Stomach (tissue), 9 donors: ENCODE results near the gene ARHGAP28. TPM values are rescaled to one million over a fixed set of nuclear protein-coding genes. Genes with fewer than 3 reads are reported as not detected.

Experiments used
- DNase-seq, 2 donors: peaks; one replicate each; pipeline versions ENCODE4 v3.0.0 to v3.0.0-alpha.2; 2013 to 2019
- H3K27ac ChIP-seq, 5 donors: fragments of 200-600 bp in 4 of 5; sonication (generic) in 4 of 5; one replicate each; pipeline ENCODE4 v1.5.1; 2013 to 2019; ENCODE audit warnings: mild to moderate bottlenecking in 1 of 5, moderate library complexity in 1 of 5
- H3K27me3 ChIP-seq, 3 donors: fragments of 200-600 bp; sonication (generic); one replicate each; pipeline ENCODE4 v1.5.1; 2017 to 2019; ENCODE audit warnings: mixed run types in 1 of 3
- H3K36me3 ChIP-seq, 4 donors: fragments of 200-600 bp; sonication (generic); 1 replicate in 3 of 4; 2 replicates in 1 of 4; pipeline ENCODE4 v1.5.1; 2016 to 2019
- H3K4me1 ChIP-seq, 4 donors: fragments of 200-600 bp; sonication (generic); one replicate each; pipeline ENCODE4 v1.5.1; 2016 to 2019
- H3K4me3 ChIP-seq, 4 donors: fragments of 200-600 bp; sonication (generic) in 3 of 4; one replicate each; pipeline ENCODE4 v1.5.1; 2016 to 2019; ENCODE audit warnings: mild to moderate bottlenecking in 1 of 4
- H3K9me3 ChIP-seq, 4 donors: fragments of 200-600 bp; sonication (generic); one replicate each; pipeline ENCODE4 v1.5.1; 2016 to 2019
- EP300 ChIP-seq: sonication (generic); formaldehyde crosslinking; IDR thresholded peaks from one replicate; pipeline ENCODE4 v1.6.1; 2017; ENCODE audit warnings: antibody characterized with exemption
- POLR2A ChIP-seq, 4 donors: fragments of 450-650 bp; IDR thresholded peaks; one replicate each; pipeline ENCODE4 v1.6.1; 2016; ENCODE audit warnings: antibody characterized with exemption in 4 of 4, control low read depth in 2 of 4, mild to moderate bottlenecking in 1 of 4, moderate library complexity in 1 of 4
- POLR2AphosphoS5 ChIP-seq, 3 donors: sonication (generic); formaldehyde crosslinking; IDR thresholded peaks; one replicate each; pipeline ENCODE4 v1.6.1; 2016; ENCODE audit warnings: antibody characterized with exemption in 3 of 3
- WGBS, 5 donors: extraction: QIAGEN DNeasy Blood & Tissue Kit in 3 of 5; methylation state at CpG; one replicate each; pipeline versions ENCODE4 v1.1.5 to v1.1.7; 2013 to 2018; 5-methylcytosine and 5-hydroxymethylcytosine counted together
- intact Hi-C: fragments of 100-400 bp; cut with DNase I; formaldehyde crosslinking; loops from one replicate; pipeline ENCODE4 v1.15.1; 2023; ENCODE audit warnings: low total_unique reads
- polyA plus RNA-seq, 3 donors: library from polyadenylated mRNA; stranded (reverse); fragments of 200-250 nt; gene quantifications; one replicate each; pipeline ENCODE4 v1.2.3, GENCODE V29; 2013
- total RNA-seq, 5 donors: library from RNA; depleted of rRNA; stranded (reverse); fragments of >200 nt; gene quantifications; one replicate each; pipeline versions ENCODE4 v1.1.0 to v1.2.3, GENCODE V29; 2014 to 2016
- TF ChIP-seq, protein P1 (sequence below), 7 experiments: fragments of 450-650 bp in 4 of 7; fragments of 200-600 bp in 3 of 7; sonication (generic) in 3 of 7; IDR thresholded peaks; one replicate each; pipeline ENCODE4 v1.5.1; 2016 to 2019; ENCODE audit warnings: antibody characterized with exemption in 7 of 7, control low read depth in 2 of 7, mild to moderate bottlenecking in 1 of 7
- donor health status: healthy with polysubstance abuse.
- donor health status: Bipolar disorder and iron deficiency.
- donor health status: healthy.

The ARHGAP28 gene
- total and polyA plus RNA-seq, 8 donors, result 0.73 to 33.8 (median 3.6) TPM

DNA sequence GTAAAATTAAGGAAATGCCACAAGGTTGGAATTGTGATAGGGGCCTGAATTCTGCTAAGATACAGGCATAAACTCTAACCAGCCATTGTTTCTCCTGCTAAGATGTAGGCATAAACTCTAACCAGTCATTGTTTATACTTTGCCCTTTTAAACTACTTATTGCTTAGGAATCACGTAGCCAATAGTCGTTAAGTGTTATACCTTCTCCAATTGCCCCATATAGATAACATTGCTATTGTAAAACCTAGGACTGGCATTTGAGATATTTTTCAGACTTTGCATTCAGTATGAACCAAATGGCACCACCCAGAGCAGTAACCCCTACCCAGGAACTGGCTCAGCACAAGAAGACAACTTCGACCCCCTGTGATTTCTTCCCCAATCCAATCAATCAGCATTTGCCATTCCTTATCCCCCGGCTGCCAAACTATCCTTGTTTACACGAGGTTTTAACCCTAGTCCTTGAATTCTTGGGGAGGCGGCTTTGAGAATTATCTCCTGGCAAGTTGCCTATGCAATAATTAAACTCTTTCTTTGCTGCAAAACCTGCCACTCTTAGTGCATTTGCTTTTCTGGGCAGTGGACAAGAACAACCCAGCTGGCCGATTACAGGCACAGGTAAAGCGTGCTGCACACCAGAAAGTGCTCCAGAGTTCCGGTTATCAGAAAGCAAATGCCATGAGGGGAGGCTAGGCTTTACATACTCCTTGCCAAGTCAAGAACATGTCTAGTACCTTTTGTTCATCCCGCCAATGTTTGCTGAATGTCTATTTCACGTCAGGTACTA lies 220.5 kb downstream of the ARHGAP28 start:
- peak in 1 of 2 donors; percentile 63 for DNase-seq
- Histone ChIP-seq H3K27ac (peak overlapping the region in 4 of 5 donors; percentile 33 to 66 (median 48)), H3K36me3 (no peaks in the 10 kb centered on the region), H3K9me3 (no peaks in the 10 kb centered on the region), H3K27me3 (no peaks in the 10 kb centered on the region), H3K4me3 (no peak overlapping the region), H3K4me1 (peaks cover 5 to 37% (median 6%) of the 10 kb centered on the region in 4 donors)
- intact Hi-C loops, result no loop called here
- 26 to 50% (median 34%) methylated on average over 11 of the region's 11 CpGs for WGBS, 5 donors
- TF ChIP-seq, protein P1, sequence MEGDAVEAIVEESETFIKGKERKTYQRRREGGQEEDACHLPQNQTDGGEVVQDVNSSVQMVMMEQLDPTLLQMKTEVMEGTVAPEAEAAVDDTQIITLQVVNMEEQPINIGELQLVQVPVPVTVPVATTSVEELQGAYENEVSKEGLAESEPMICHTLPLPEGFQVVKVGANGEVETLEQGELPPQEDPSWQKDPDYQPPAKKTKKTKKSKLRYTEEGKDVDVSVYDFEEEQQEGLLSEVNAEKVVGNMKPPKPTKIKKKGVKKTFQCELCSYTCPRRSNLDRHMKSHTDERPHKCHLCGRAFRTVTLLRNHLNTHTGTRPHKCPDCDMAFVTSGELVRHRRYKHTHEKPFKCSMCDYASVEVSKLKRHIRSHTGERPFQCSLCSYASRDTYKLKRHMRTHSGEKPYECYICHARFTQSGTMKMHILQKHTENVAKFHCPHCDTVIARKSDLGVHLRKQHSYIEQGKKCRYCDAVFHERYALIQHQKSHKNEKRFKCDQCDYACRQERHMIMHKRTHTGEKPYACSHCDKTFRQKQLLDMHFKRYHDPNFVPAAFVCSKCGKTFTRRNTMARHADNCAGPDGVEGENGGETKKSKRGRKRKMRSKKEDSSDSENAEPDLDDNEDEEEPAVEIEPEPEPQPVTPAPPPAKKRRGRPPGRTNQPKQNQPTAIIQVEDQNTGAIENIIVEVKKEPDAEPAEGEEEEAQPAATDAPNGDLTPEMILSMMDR (IDR thresholded peaks at IDR 0.05), result no peak
- TF ChIP-seq POLR2AphosphoS5 (IDR thresholded peaks at IDR 0.05) (peak in 1 of 3 donors; percentile 53), EP300 (no peak)

DNA sequence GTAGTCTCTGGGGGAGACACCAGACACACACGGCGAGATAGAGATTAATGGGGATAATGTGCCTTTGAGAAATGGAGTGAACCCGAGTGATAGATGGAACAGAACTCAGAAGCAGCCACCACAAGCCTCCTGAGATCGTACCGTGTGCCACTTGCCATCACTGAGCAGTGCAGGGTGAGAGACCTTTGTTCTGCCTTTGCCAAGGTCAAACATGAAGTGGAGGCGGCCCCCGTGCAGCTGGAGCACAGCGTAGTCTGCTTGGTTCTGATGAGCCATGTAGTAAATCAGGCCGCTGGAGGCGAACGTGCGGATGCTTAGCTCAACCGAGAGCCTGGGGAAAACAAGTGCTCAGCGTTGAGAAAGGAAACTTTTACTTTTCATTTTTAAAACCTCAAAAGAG lies 221.1 kb downstream of the ARHGAP28 start:
- Histone ChIP-seq H3K27ac (peak overlapping the region in 4 of 5 donors; percentile 7 to 41 (median 22)), H3K4me1 (peaks cover 5 to 37% (median 6%) of the 10 kb centered on the region in 4 donors), H3K9me3 (no peaks in the 10 kb centered on the region), H3K27me3 (no peaks in the 10 kb centered on the region), H3K36me3 (no peaks in the 10 kb centered on the region), H3K4me3 (no peak overlapping the region)
- TF ChIP-seq EP300 (no peak), POLR2AphosphoS5 (IDR thresholded peaks at IDR 0.05) (no peak)
- intact Hi-C loops, result no loop called here
- DNase-seq, result no peak
- WGBS, 5 donors, result 61 to 69% (median 65%) methylated on average over 14 of the region's 14 CpGs

DNA sequence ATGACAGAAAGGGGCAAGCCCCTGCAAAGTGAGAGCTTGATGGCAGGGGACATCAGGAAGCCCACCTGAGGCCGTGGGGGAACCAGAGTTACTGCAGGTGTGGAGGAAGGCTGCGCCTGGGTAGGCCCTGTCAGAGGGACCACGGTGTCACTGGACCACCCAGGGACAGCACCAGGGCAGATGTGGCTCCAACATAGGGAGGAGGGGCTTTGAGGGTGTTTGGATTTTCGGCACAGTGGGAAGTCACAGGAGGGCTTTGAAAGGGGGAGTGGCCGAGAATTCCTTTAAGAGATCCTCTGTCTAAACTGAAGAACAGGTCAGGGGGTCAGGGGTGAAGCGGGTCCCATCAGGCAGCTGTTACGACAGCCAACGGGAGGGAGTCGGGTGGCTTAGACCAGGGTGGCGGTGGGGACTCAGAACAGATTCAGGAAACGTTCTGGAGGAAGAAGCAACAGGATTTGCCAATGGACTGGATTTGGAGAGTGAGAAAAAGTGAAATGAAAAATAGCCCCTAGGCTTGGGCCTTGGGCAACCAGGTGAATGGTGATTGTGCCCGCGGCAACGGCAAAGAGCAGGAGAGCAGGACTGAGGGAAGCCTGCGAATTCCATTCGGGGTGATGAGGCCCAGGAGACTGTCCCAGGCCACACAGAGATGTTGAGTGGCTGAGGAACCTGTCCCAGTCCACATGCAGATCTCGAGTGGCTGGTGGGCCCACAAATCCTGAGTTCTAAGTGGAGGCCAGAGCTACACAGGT lies 222.0 kb downstream of the ARHGAP28 start:
- TF ChIP-seq POLR2AphosphoS5 (IDR thresholded peaks at IDR 0.05) (no peak), EP300 (no peak), POLR2A (IDR thresholded peaks at IDR 0.05) (no peak)
- TF ChIP-seq, protein P1 (IDR thresholded peaks at IDR 0.05), result no peak

DNA sequence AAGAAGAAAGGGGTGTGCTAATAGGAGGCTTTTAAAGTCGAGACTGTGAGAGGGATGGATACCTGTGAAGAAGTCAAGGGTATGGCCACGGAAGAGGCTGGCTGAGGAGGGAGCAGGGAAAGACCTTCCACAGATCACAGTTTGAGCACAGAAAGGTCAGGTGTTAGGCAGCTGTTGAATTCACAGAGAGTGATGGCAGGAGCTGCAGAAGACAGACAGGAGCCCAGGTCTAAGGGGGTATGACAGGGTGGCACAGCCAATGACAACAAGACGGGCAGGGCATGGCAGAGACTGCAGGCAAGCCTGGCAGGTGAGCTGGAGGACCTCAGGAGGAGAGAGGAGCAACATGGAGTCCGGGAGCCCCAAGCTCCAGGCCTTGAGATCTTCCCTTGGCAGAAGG lies 225.0 kb downstream of the ARHGAP28 start:
- no peaks in the 10 kb centered on the region for H3K27me3 ChIP-seq
- DNase-seq, result no peak
- no peaks in the 10 kb centered on the region for H3K36me3 ChIP-seq
- H3K27ac ChIP-seq, result no peak overlapping the region
- peaks cover 0 to 11% (median 5%) of the 10 kb centered on the region in 4 donors for H3K4me1 ChIP-seq
- TF ChIP-seq POLR2A (IDR thresholded peaks at IDR 0.05) (no peak), EP300 (no peak), POLR2AphosphoS5 (IDR thresholded peaks at IDR 0.05) (no peak)
- TF ChIP-seq, protein P1 (IDR thresholded peaks at IDR 0.05), result no peak
- no peak overlapping the region for H3K4me3 ChIP-seq
- 82 to 89% (median 88%) methylated on average over 4 of the region's 4 CpGs for WGBS, 5 donors
- intact Hi-C loops, result no loop called here
- H3K9me3 ChIP-seq, result no peaks in the 10 kb centered on the region

More for the DNA sequence above, 222.0 kb downstream of the ARHGAP28 start:
- Histone ChIP-seq H3K9me3 (no peaks in the 10 kb centered on the region), H3K27me3 (no peaks in the 10 kb centered on the region), H3K4me3 (no peak overlapping the region), H3K4me1 (peaks cover 5 to 37% (median 6%) of the 10 kb centered on the region in 4 donors), H3K27ac (peak overlapping the region in 2 of 5 donors; percentile 7 to 41), H3K36me3 (no peaks in the 10 kb centered on the region)
- no peak for DNase-seq
- 78 to 88% (median 85%) methylated on average over 17 of the region's 17 CpGs for WGBS, 5 donors
- intact Hi-C loops, result no loop called here
